Lower leg skin (tissue), 3 donors: ENCODE results near the gene HS6ST3.

ENCODE experiments used
- CTCF ChIP-seq, 3 donors: fragments of 450-650 bp; IDR thresholded peaks; one replicate each; pipeline ENCODE4 v1.5.1; 2016; ENCODE audit warnings: antibody characterized with exemption in 3 of 3, mild to moderate bottlenecking in 3 of 3, moderate library complexity in 2 of 3
- POLR2A ChIP-seq, 2 donors: fragments of 450-650 bp; IDR thresholded peaks; one replicate each; pipeline ENCODE4 v1.6.1; 2016 to 2017; ENCODE audit warnings: antibody characterized with exemption in 2 of 2, mild to moderate bottlenecking in 1 of 2, moderate library complexity in 1 of 2

- TF ChIP-seq CTCF (IDR thresholded peaks at IDR 0.05) (no peak), POLR2A (IDR thresholded peaks at IDR 0.05) (no peak)
Measured at GRCh38 chr13:96141032-96141431, 51.1 kb downstream of the HS6ST3 start.
